Breast epithelium (tissue), 4 donors: Measurements from ENCODE around the gene PMEPA1. TPM values are rescaled to one million over a fixed set of nuclear protein-coding genes. Genes with fewer than 3 reads are reported as not detected.

ENCODE experiments used
- DNase-seq, 2 donors: peaks; one replicate each; pipeline ENCODE4 v3.0.0-alpha.2; 2019; ENCODE audit warnings: low spot score in 2 of 2
- H3K27ac ChIP-seq, 2 donors: fragments of 200-600 bp; sonication (generic) in 1 of 2; one replicate each; pipeline ENCODE4 v1.5.1; 2016 to 2019; ENCODE audit warnings: mild to moderate bottlenecking in 1 of 2
- H3K27me3 ChIP-seq, 2 donors: fragments of 200-600 bp; sonication (generic) in 1 of 2; one replicate each; pipeline versions ENCODE4 v1.5.1 to v1.6.0; 2017 to 2019; ENCODE audit warnings: control low read depth in 1 of 2, mild to moderate bottlenecking in 1 of 2
- H3K36me3 ChIP-seq: fragments of 200-600 bp; one replicate; pipeline ENCODE4 v1.5.1; 2019
- H3K4me1 ChIP-seq, 2 donors: fragments of 200-600 bp; sonication (generic); one replicate each; pipeline ENCODE4 v1.5.1; 2016 to 2019; ENCODE audit warnings: control low read depth in 1 of 2
- H3K4me3 ChIP-seq, 3 donors: fragments of 200-600 bp; sonication (generic); 1 replicate in 2 of 3; 2 replicates in 1 of 3; pipeline ENCODE4 v1.5.1; 2016 to 2019; ENCODE audit warnings: mild to moderate bottlenecking in 3 of 3, moderate library complexity in 2 of 3
- H3K9me3 ChIP-seq, 2 donors: fragments of 200-600 bp; sonication (generic) in 1 of 2; one replicate each; pipeline ENCODE4 v1.5.1; 2016 to 2019; ENCODE audit warnings: control low read depth in 1 of 2
- CTCF ChIP-seq, 3 donors: fragments of 450-650 bp; IDR thresholded peaks; one replicate each; pipeline ENCODE4 v1.5.1; 2016 to 2017; ENCODE audit warnings: antibody characterized with exemption in 3 of 3, mild to moderate bottlenecking in 3 of 3, moderate library complexity in 3 of 3
- POLR2A ChIP-seq: fragments of 450-650 bp; IDR thresholded peaks from one replicate; pipeline ENCODE4 v1.6.1; 2016; ENCODE audit warnings: antibody characterized with exemption, mild to moderate bottlenecking, moderate library complexity
- POLR2AphosphoS5 ChIP-seq, 3 donors: sonication (generic); formaldehyde crosslinking; IDR thresholded peaks; one replicate each; pipeline ENCODE4 v1.6.1; 2017; ENCODE audit warnings: antibody characterized with exemption in 3 of 3
- intact Hi-C: fragments of 100-400 bp; cut with DNase I; formaldehyde crosslinking; loops from one replicate; pipeline ENCODE4 v1.15.1; 2023; ENCODE audit warnings: low total_unique reads
- total RNA-seq, 3 donors: library from RNA; depleted of rRNA; stranded (reverse); fragments of >200 nt; gene quantifications; one replicate each; pipeline ENCODE4 v1.1.0, GENCODE V29; 2016

The PMEPA1 gene
- total RNA-seq, 3 donors from 2014 or later, result 9.2 to 13.2 (median 13.1) TPM

- Histone ChIP-seq H3K36me3 (no peaks in the 10 kb centered on the region), H3K27me3 (no peaks in the 10 kb centered on the region), H3K27ac (no peak overlapping the region), H3K4me1 (no peaks in the 10 kb centered on the region), H3K9me3 (no peaks in the 10 kb centered on the region), H3K4me3 (no peak overlapping the region)
- intact Hi-C loops, result no loop called here
- DNase-seq, result no peak
- TF ChIP-seq POLR2A (no peak), POLR2AphosphoS5 (IDR thresholded peaks at IDR 0.05) (no peak), CTCF (IDR thresholded peaks at IDR 0.05) (no peak)
Observed at GRCh38 chr20:57738053-57738452, 28.2 kb upstream of the PMEPA1 start.

GRCh38 chr20:57737349-57737748 is 27.5 kb upstream of the PMEPA1 start:
- Histone ChIP-seq H3K27me3 (no peaks in the 10 kb centered on the region), H3K9me3 (no peaks in the 10 kb centered on the region), H3K27ac (no peak overlapping the region), H3K4me1 (no peaks in the 10 kb centered on the region), H3K36me3 (no peaks in the 10 kb centered on the region), H3K4me3 (no peak overlapping the region)
- DNase-seq, result no peak
- intact Hi-C loops, result no loop called here
- no peak for TF ChIP-seq POLR2AphosphoS5 (IDR thresholded peaks at IDR 0.05)
- no peak for TF ChIP-seq POLR2A
- TF ChIP-seq CTCF (IDR thresholded peaks at IDR 0.05), result no peak

GRCh38 chr20:57736738-57737347 is 27.0 kb upstream of the PMEPA1 start:
- Histone ChIP-seq H3K27ac (no peak overlapping the region), H3K9me3 (no peaks in the 10 kb centered on the region), H3K27me3 (no peaks in the 10 kb centered on the region), H3K4me1 (no peaks in the 10 kb centered on the region), H3K4me3 (no peak overlapping the region), H3K36me3 (no peaks in the 10 kb centered on the region)
- no peak for TF ChIP-seq POLR2A
- TF ChIP-seq CTCF (IDR thresholded peaks at IDR 0.05), result no peak
- no peak for DNase-seq
- intact Hi-C loops, result no loop called here

- no peaks in the 10 kb centered on the region for H3K4me1 ChIP-seq
- TF ChIP-seq POLR2A (no peak), CTCF (IDR thresholded peaks at IDR 0.05) (no peak), POLR2AphosphoS5 (IDR thresholded peaks at IDR 0.05) (no peak)
- H3K36me3 ChIP-seq, result no peaks in the 10 kb centered on the region
- no peak for DNase-seq
- H3K27ac ChIP-seq, result no peak overlapping the region
- intact Hi-C loops, result no loop called here
- no peak overlapping the region for H3K4me3 ChIP-seq
- H3K9me3 ChIP-seq, result no peaks in the 10 kb centered on the region
- H3K27me3 ChIP-seq, result no peaks in the 10 kb centered on the region
Observed at GRCh38 chr20:57735831-57736737, 26.3 kb upstream of the PMEPA1 start.

- no peaks in the 10 kb centered on the region for H3K36me3 ChIP-seq
- intact Hi-C loops, result no loop called here
- H3K27me3 ChIP-seq, result no peaks in the 10 kb centered on the region
- no peaks in the 10 kb centered on the region for H3K9me3 ChIP-seq
- H3K27ac ChIP-seq, result no peak overlapping the region
- no peaks in the 10 kb centered on the region for H3K4me1 ChIP-seq
- no peak for TF ChIP-seq CTCF (IDR thresholded peaks at IDR 0.05)
- TF ChIP-seq POLR2AphosphoS5 (IDR thresholded peaks at IDR 0.05), result no peak
- TF ChIP-seq POLR2A, result no peak
- no peak overlapping the region for H3K4me3 ChIP-seq
- DNase-seq, result no peak
Observed at GRCh38 chr20:57734754-57735153, 24.9 kb upstream of the PMEPA1 start.
